IMR-90 (cell line): ENCODE data around the gene ZNF547. TPM values are rescaled to one million over a fixed set of nuclear protein-coding genes. Genes with fewer than 3 reads are reported as not detected.

Source experiments
- ATAC-seq: fragments of 200-7000 bp; cut with Tn5 transposase; 2 replicates; pipeline ENCODE4 v1.9.1; 2020; ENCODE audit warnings: low read depth, mild to moderate bottlenecking, moderate library complexity
- BruUV-seq: library from RNA; stranded (reverse); fragments of 400-500 nt; replicated peaks from 2 replicates; lab custom pipeline; 2021; lab: Mats Ljungman, UMichigan
- CTCF ChIA-PET: fragments of 300-600 bp; formaldehyde crosslinking; extraction: SDS; loops from one replicate; lab custom pipeline; 2021; ENCODE audit warnings: antibody characterized with exemption; lab: Yijun Ruan, JAX
- POLR2A ChIA-PET: fragments of 300-600 bp; sonication (Branson Sonifier 250); formaldehyde crosslinking; loops from one replicate; lab custom pipeline; 2022; ENCODE audit warnings: antibody characterized with exemption; ENCODE audit not compliant: unreplicated experiment; lab: Charles Lee
- DNase-seq: peaks from one replicate; pipeline ENCODE4 v3.0.0; 2013
- H2AFZ ChIP-seq: replicated peaks from 2 replicates; pipeline ENCODE3; 2013; ENCODE audit warnings: low read length, mild to moderate bottlenecking; ENCODE audit not compliant: poor library complexity
- H2AK5ac ChIP-seq: 2 replicates; pipeline ENCODE4 v1.6.1; 2013; ENCODE audit warnings: low read depth, low read length, inconsistent platforms
- H2AK9ac ChIP-seq: replicated peaks from 2 replicates; pipeline ENCODE3; 2013; ENCODE audit warnings: mild to moderate bottlenecking, low read depth, low read length, moderate library complexity; ENCODE audit not compliant: poor library complexity
- H2BK120ac ChIP-seq: 2 replicates; pipeline ENCODE4 v1.6.1; 2013; ENCODE audit warnings: low read depth, low read length, inconsistent platforms
- H2BK15ac ChIP-seq: 3 replicates; pipeline ENCODE4 v1.6.1; 2013; ENCODE audit warnings: low read depth, low read length, inconsistent platforms
- H2BK20ac ChIP-seq: 2 replicates; pipeline ENCODE4 v1.6.1; 2013; ENCODE audit warnings: low read depth, mild to moderate bottlenecking, inconsistent platforms, low read length, moderate library complexity
- H2BK5ac ChIP-seq: 2 replicates; pipeline ENCODE4 v1.6.1; 2013; ENCODE audit warnings: mild to moderate bottlenecking, low read depth, low read length, inconsistent platforms; ENCODE audit not compliant: poor library complexity, severe bottlenecking
- H3K14ac ChIP-seq: replicated peaks from 2 replicates; pipeline ENCODE4 v1.6.1; 2013; ENCODE audit warnings: low read depth, low read length, inconsistent platforms
- H3K18ac ChIP-seq: 2 replicates; pipeline ENCODE4 v1.6.1; 2013; ENCODE audit warnings: low read depth, low read length, control low read depth
- H3K23ac ChIP-seq: 2 replicates; pipeline ENCODE4 v1.6.1; 2013; ENCODE audit warnings: low read depth, low read length, inconsistent platforms
- H3K27ac ChIP-seq: 2 replicates; pipeline ENCODE4 v1.5.1; 2013; ENCODE audit warnings: mild to moderate bottlenecking, control low read depth, low read length; ENCODE audit not compliant: insufficient read depth
- H3K27me3 ChIP-seq: 2 replicates; pipeline ENCODE4 v1.6.1; 2013; ENCODE audit warnings: low read length; ENCODE audit not compliant: control insufficient read depth, insufficient read depth
- H3K36me3 ChIP-seq: 2 replicates; pipeline ENCODE4 v1.6.1; 2013; ENCODE audit warnings: low read length, mixed read lengths; ENCODE audit not compliant: control insufficient read depth, insufficient read depth
- H3K4ac ChIP-seq: 2 replicates; pipeline ENCODE4 v1.6.1; 2013; ENCODE audit warnings: low read depth, low read length, inconsistent platforms
- H3K4me1 ChIP-seq: 2 replicates; pipeline ENCODE4 v1.6.1; 2013; ENCODE audit warnings: low read length, mixed read lengths; ENCODE audit not compliant: control insufficient read depth, insufficient read depth
- H3K4me2 ChIP-seq: 2 replicates; pipeline ENCODE4 v1.6.1; 2013; ENCODE audit warnings: low read depth, mild to moderate bottlenecking, control low read depth, low read length, moderate library complexity
- H3K4me3 ChIP-seq: 2 replicates; pipeline ENCODE4 v1.5.1; 2013; ENCODE audit warnings: low read depth, mild to moderate bottlenecking, control low read depth, low read length, moderate library complexity; ENCODE audit not compliant: insufficient read depth
- H3K56ac ChIP-seq: 2 replicates; pipeline ENCODE4 v1.6.1; 2013; ENCODE audit warnings: low read length, inconsistent platforms; ENCODE audit not compliant: insufficient read depth; ENCODE audit errors: extremely low read depth
- H3K79me1 ChIP-seq, 2 experiments: 2 replicates each; pipeline ENCODE4 v1.6.1; 2013; ENCODE audit warnings: low read length in 2 of 2, inconsistent platforms in 1 of 2, low read depth in 1 of 2
- H3K9ac ChIP-seq: 2 replicates; pipeline ENCODE4 v1.6.1; 2013; ENCODE audit warnings: low read depth, low read length, control low read depth
- H3K9me1 ChIP-seq: 2 replicates; pipeline ENCODE4 v1.6.1; 2013; ENCODE audit warnings: low read length, inconsistent platforms; ENCODE audit not compliant: insufficient read depth
- H3K9me3 ChIP-seq: 2 replicates; pipeline ENCODE4 v1.6.1; 2013; ENCODE audit warnings: low read length; ENCODE audit not compliant: control insufficient read depth, insufficient read depth
- H4K20me1 ChIP-seq: 2 replicates; pipeline ENCODE4 v1.6.1; 2013; ENCODE audit warnings: low read length, inconsistent platforms; ENCODE audit not compliant: insufficient read depth
- H4K5ac ChIP-seq: 2 replicates; pipeline ENCODE4 v1.6.1; 2013; ENCODE audit warnings: mild to moderate bottlenecking, low read depth, low read length, control low read depth
- H4K8ac ChIP-seq, 2 experiments: 2 replicates each; pipeline ENCODE4 v1.6.1; 2013; ENCODE audit warnings: low read depth in 2 of 2, low read length in 2 of 2, control low read depth in 1 of 2, inconsistent platforms in 1 of 2
- H4K91ac ChIP-seq: 2 replicates; pipeline ENCODE4 v1.6.1; 2013; ENCODE audit warnings: low read depth, low read length, inconsistent platforms; ENCODE audit not compliant: insufficient read depth
- BHLHE40 ChIP-seq: fragments of 150-350 bp; IDR thresholded peaks from 2 replicates; pipeline ENCODE4 v1.6.1; 2016; ENCODE audit warnings: mild to moderate bottlenecking, low read depth, low read length
- ELK1 ChIP-seq: fragments of 150-350 bp; IDR thresholded peaks from 2 replicates; pipeline ENCODE4 v1.6.1; 2016; ENCODE audit warnings: low read depth, mild to moderate bottlenecking, low read length, moderate library complexity, borderline replicate concordance
- FOS ChIP-seq: fragments of 150-350 bp; IDR thresholded peaks from 2 replicates; pipeline ENCODE4 v1.6.1; 2016; ENCODE audit warnings: low read depth, low read length
- MAFK ChIP-seq: IDR thresholded peaks from 2 replicates; pipeline ENCODE4 v1.6.1; 2012; ENCODE audit warnings: low read depth, low read length, improper control_type of control experiment
- MAZ ChIP-seq: IDR thresholded peaks from 2 replicates; pipeline ENCODE4 v1.6.1; 2012; ENCODE audit warnings: low read depth, mild to moderate bottlenecking, low read length, improper control_type of control experiment, moderate library complexity, borderline replicate concordance
- MXI1 ChIP-seq: IDR thresholded peaks from 2 replicates; pipeline ENCODE4 v1.6.1; 2012; ENCODE audit warnings: low read depth, mild to moderate bottlenecking, low read length, moderate library complexity, borderline replicate concordance
- NFE2L2 ChIP-seq: fragments of 150-350 bp; IDR thresholded peaks from 2 replicates; pipeline ENCODE4 v1.6.1; 2016; ENCODE audit warnings: low read depth, mild to moderate bottlenecking, low read length
- POLR2A ChIP-seq: IDR thresholded peaks from 2 replicates; pipeline ENCODE4 v1.6.1; 2012; ENCODE audit warnings: mild to moderate bottlenecking, low read depth, low read length
- RAD21 ChIP-seq: IDR thresholded peaks from 2 replicates; pipeline ENCODE4 v1.6.1; 2012; ENCODE audit warnings: low read length, improper control_type of control experiment
- RCOR1 ChIP-seq: IDR thresholded peaks from 2 replicates; pipeline ENCODE4 v1.6.1; 2012; ENCODE audit warnings: mild to moderate bottlenecking, low read length, improper control_type of control experiment; ENCODE audit not compliant: insufficient replicate concordance
- RFX5 ChIP-seq: IDR thresholded peaks from 2 replicates; pipeline ENCODE4 v1.8.0; 2012; ENCODE audit warnings: low read depth, mild to moderate bottlenecking, low read length, moderate library complexity
- SMC3 ChIP-seq: fragments of 150-350 bp; IDR thresholded peaks from 2 replicates; pipeline ENCODE4 v1.6.1; 2016; ENCODE audit warnings: low read depth, mild to moderate bottlenecking, antibody characterized with exemption, low read length, moderate library complexity
- USF2 ChIP-seq: fragments of 150-350 bp; IDR thresholded peaks from 2 replicates; pipeline ENCODE4 v1.6.1; 2017; ENCODE audit warnings: mild to moderate bottlenecking, antibody characterized with exemption, low read length, low read depth
- dilution Hi-C: fragments of 300-500 bp; cut with HindIII; formaldehyde crosslinking; loops from one replicate; pipeline ENCODE4 v1.14.3; 2018; ENCODE audit warnings: low sequenced_read_pairs; ENCODE audit not compliant: unreplicated experiment
- in situ Hi-C: fragments of 300-500 bp; cut with MboI; formaldehyde crosslinking; loops from 3 replicates; pipeline ENCODE4 v1.14.3; 2019; ENCODE audit warnings: low sequenced_read_pairs, inconsistent platforms, mixed read lengths
- intact Hi-C: fragments of 100-400 bp; cut with micrococcal nuclease; formaldehyde crosslinking; loops from 2 replicates; pipeline ENCODE4 v1.10.0; 2022
- polyA plus RNA-seq, 3 experiments: library from polyadenylated mRNA; depleted of rRNA; stranded (reverse); fragments of >200 nt; gene quantifications; 2 replicates each; pipeline ENCODE4 v1.2.3, GENCODE V29; 2012; ENCODE audit warnings: low replicate concordance in 1 of 3
- total RNA-seq: library from RNA; depleted of rRNA; stranded (reverse); fragments of >200 nt; gene quantifications from 2 replicates; pipeline ENCODE4 v1.2.3, GENCODE V29; 2012

ZNF547 gene
- total and polyA plus RNA-seq, 2 of the 4 experiments (the other 2 are of a cell fraction): 2.1 to 5.6 TPM

- CTCF ChIA-PET: no interaction called here
These were observed 4.1 kb upstream of the ZNF547 start for GRCh38 chr19:57359300-57359699.

More at GRCh38 chr19:57359300-57359699, 4.1 kb upstream of the ZNF547 start:
- no peaks in the 10 kb centered on the region for H3K27me3 ChIP-seq
- H4K5ac ChIP-seq: no peak overlapping the region
- H3K4me2 ChIP-seq: no peak overlapping the region
- POLR2A ChIA-PET: no interaction called here
- H2BK120ac ChIP-seq: no peak overlapping the region
- no TSS peak for BruUV-seq
- no peak overlapping the region for H3K56ac ChIP-seq
- TF ChIP-seq BHLHE40 (no peak), FOS (no peak), RFX5 (no peak), RAD21 (no peak), MAZ (no peak), NFE2L2 (no peak), MXI1 (no peak), SMC3 (no peak), POLR2A (no peak), RCOR1 (no peak), USF2 (no peak), MAFK (no peak), ELK1 (no peak)
- no peak overlapping the region for H2AFZ ChIP-seq
- peaks cover 42% of the 10 kb centered on the region for H3K36me3 ChIP-seq
- no peak overlapping the region for H4K91ac ChIP-seq
- H2BK5ac ChIP-seq: no peak overlapping the region
- ATAC-seq: no peak
- no peak for DNase-seq
- H3K9me3 ChIP-seq: peaks cover 2% of the 10 kb centered on the region; the same call in 1 of the 2 replicates
- no peak overlapping the region for H3K23ac ChIP-seq
- H2AK5ac ChIP-seq: no peak overlapping the region
- intact Hi-C loops (no loop called here), in situ Hi-C loops (no loop called here), dilution Hi-C loops (no loop called here)
- no peak overlapping the region for H3K14ac ChIP-seq
- no peak overlapping the region for H2BK20ac ChIP-seq
- no peak overlapping the region for H3K18ac ChIP-seq
- H3K79me1 ChIP-seq: peaks cover 28 to 55% of the 10 kb centered on the region in 2 experiments; a peak in 3 of 4 replicates
- no peaks in the 10 kb centered on the region for H4K20me1 ChIP-seq
- no peak overlapping the region for H2AK9ac ChIP-seq
- H3K4me3 ChIP-seq: no peak overlapping the region
- no peak overlapping the region for H3K4ac ChIP-seq
- no peak overlapping the region for H3K9ac ChIP-seq
- no peaks in the 10 kb centered on the region; the same call in 1 of the 2 replicates for H3K9me1 ChIP-seq
- no peak overlapping the region for H3K27ac ChIP-seq
- no peaks in the 10 kb centered on the region for H3K4me1 ChIP-seq
- no peak overlapping the region for H4K8ac ChIP-seq
- no peak overlapping the region for H2BK15ac ChIP-seq
